ENCODE results near the gene MYRIP. TPM values are rescaled to one million over a fixed set of nuclear protein-coding genes. Genes with fewer than 3 reads are reported as not detected.
"Not testable (repeated sequence)": the region's sequence is repeated elsewhere in the genome, so short reads cannot be mapped to it uniquely, and the experiment has no call there.

The MYRIP gene
- total RNA-seq, 1 experiment from 2014 or later: 0.11 TPM

GRCh38 chr3:40109641-40110490 is 300.5 kb downstream of the MYRIP start:
- H3K36me3 ChIP-seq: no peaks in the 10 kb centered on the region
- no peaks in the 10 kb centered on the region for H3K27me3 ChIP-seq (replicated peaks)
- no peak overlapping the region for H3K4me3 ChIP-seq
- H3K4me1 ChIP-seq (replicated peaks): no peaks in the 10 kb centered on the region
- no peak for DNase-seq (ENCODE audit: low read depth in 1 of 2, low spot score in 2 of 2)
- H3K9me3 ChIP-seq (replicated peaks): no peaks in the 10 kb centered on the region
- H3K27ac ChIP-seq: no peak overlapping the region

- no peak overlapping the region for H3K4me3 ChIP-seq
- no peaks in the 10 kb centered on the region for H3K36me3 ChIP-seq
- H3K4me1 ChIP-seq (replicated peaks): no peaks in the 10 kb centered on the region
- DNase-seq (ENCODE audit: low read depth in 1 of 2, low spot score in 2 of 2): no peak
- no peaks in the 10 kb centered on the region for H3K9me3 ChIP-seq (replicated peaks)
- no peaks in the 10 kb centered on the region for H3K27me3 ChIP-seq (replicated peaks)
- no peak overlapping the region for H3K27ac ChIP-seq
These were observed 307.2 kb downstream of the MYRIP start for GRCh38 chr3:40116478-40117177.

- Histone ChIP-seq H3K27me3 (replicated peaks) (no peaks in the 10 kb centered on the region), H3K36me3 (no peaks in the 10 kb centered on the region), H3K9me3 (replicated peaks) (no peaks in the 10 kb centered on the region), H3K4me1 (replicated peaks) (no peaks in the 10 kb centered on the region), H3K27ac (no peak overlapping the region), H3K4me3 (no peak overlapping the region)
- no peak for DNase-seq (ENCODE audit: low read depth in 1 of 2, low spot score in 2 of 2)
These were observed 308.7 kb downstream of the MYRIP start for GRCh38 chr3:40118091-40118490.

- H3K4me3 ChIP-seq: no peak overlapping the region
- H3K27me3 ChIP-seq (replicated peaks): no peaks in the 10 kb centered on the region
- H3K4me1 ChIP-seq (replicated peaks): no peaks in the 10 kb centered on the region
- H3K27ac ChIP-seq: no peak overlapping the region
- no peak for DNase-seq (ENCODE audit: low read depth in 1 of 2, low spot score in 2 of 2)
- no peaks in the 10 kb centered on the region for H3K9me3 ChIP-seq (replicated peaks)
- H3K36me3 ChIP-seq: no peaks in the 10 kb centered on the region
These were observed 310.8 kb downstream of the MYRIP start for GRCh38 chr3:40120067-40120692.

GRCh38 chr3:40120806-40121205 is 311.4 kb downstream of the MYRIP start:
- no peaks in the 10 kb centered on the region for H3K36me3 ChIP-seq
- H3K4me3 ChIP-seq: no peak overlapping the region
- H3K9me3 ChIP-seq (replicated peaks): no peaks in the 10 kb centered on the region
- no peaks in the 10 kb centered on the region for H3K27me3 ChIP-seq (replicated peaks)
- no peak overlapping the region for H3K27ac ChIP-seq
- no peak for DNase-seq (ENCODE audit: low read depth in 1 of 2, low spot score in 2 of 2)
- H3K4me1 ChIP-seq (replicated peaks): no peaks in the 10 kb centered on the region

- DNase-seq (ENCODE audit: low read depth in 1 of 2, low spot score in 2 of 2): no peak
- Histone ChIP-seq H3K27me3 (replicated peaks) (no peaks in the 10 kb centered on the region), H3K4me1 (replicated peaks) (no peaks in the 10 kb centered on the region), H3K4me3 (no peak overlapping the region), H3K27ac (no peak overlapping the region), H3K36me3 (no peaks in the 10 kb centered on the region), H3K9me3 (replicated peaks) (no peaks in the 10 kb centered on the region)
These were observed 315.5 kb downstream of the MYRIP start for GRCh38 chr3:40124918-40125317.

GRCh38 chr3:40128166-40128565 is 318.8 kb downstream of the MYRIP start:
- Histone ChIP-seq H3K27me3 (replicated peaks) (no peaks in the 10 kb centered on the region), H3K4me3 (no peak overlapping the region), H3K27ac (no peak overlapping the region), H3K9me3 (replicated peaks) (no peaks in the 10 kb centered on the region), H3K4me1 (replicated peaks) (no peaks in the 10 kb centered on the region), H3K36me3 (no peaks in the 10 kb centered on the region)
- DNase-seq (ENCODE audit: low read depth in 1 of 2, low spot score in 2 of 2): no peak

GRCh38 chr3:40129510-40129909 is 320.1 kb downstream of the MYRIP start:
- H3K4me1 ChIP-seq (replicated peaks): no peaks in the 10 kb centered on the region
- no peaks in the 10 kb centered on the region for H3K9me3 ChIP-seq (replicated peaks)
- no peak overlapping the region for H3K27ac ChIP-seq
- no peak overlapping the region for H3K4me3 ChIP-seq
- H3K27me3 ChIP-seq (replicated peaks): no peaks in the 10 kb centered on the region
- no peaks in the 10 kb centered on the region for H3K36me3 ChIP-seq
- no peak for DNase-seq (ENCODE audit: low read depth in 1 of 2, low spot score in 2 of 2)

GRCh38 chr3:40129981-40130380 is 320.6 kb downstream of the MYRIP start:
- Histone ChIP-seq H3K4me1 (replicated peaks) (no peaks in the 10 kb centered on the region), H3K4me3 (no peak overlapping the region), H3K27me3 (replicated peaks) (no peaks in the 10 kb centered on the region), H3K9me3 (replicated peaks) (no peaks in the 10 kb centered on the region), H3K36me3 (no peaks in the 10 kb centered on the region), H3K27ac (no peak overlapping the region)
- DNase-seq (ENCODE audit: low read depth in 1 of 2, low spot score in 2 of 2): no peak

- DNase-seq (ENCODE audit: low read depth in 1 of 2, low spot score in 2 of 2): no peak
- no peak overlapping the region for H3K27ac ChIP-seq
- H3K27me3 ChIP-seq (replicated peaks): no peaks in the 10 kb centered on the region
- no peaks in the 10 kb centered on the region for H3K9me3 ChIP-seq (replicated peaks)
- no peak overlapping the region for H3K4me3 ChIP-seq
- no peaks in the 10 kb centered on the region for H3K36me3 ChIP-seq
- H3K4me1 ChIP-seq (replicated peaks): no peaks in the 10 kb centered on the region
These were observed 321.3 kb downstream of the MYRIP start for GRCh38 chr3:40130721-40131120.

GRCh38 chr3:40133886-40134575 is 324.6 kb downstream of the MYRIP start:
- H3K27ac ChIP-seq; DNase-seq (ENCODE audit: low read depth in 1 of 2, low spot score in 2 of 2); H3K36me3 ChIP-seq; H3K27me3 ChIP-seq (replicated peaks); H3K9me3 ChIP-seq (replicated peaks); H3K4me3 ChIP-seq; H3K4me1 ChIP-seq (replicated peaks): not testable (repeated sequence)

- no peak overlapping the region for H3K4me3 ChIP-seq
- H3K4me1 ChIP-seq (replicated peaks): no peaks in the 10 kb centered on the region
- no peak for DNase-seq (ENCODE audit: low read depth in 1 of 2, low spot score in 2 of 2)
- H3K27me3 ChIP-seq (replicated peaks): no peaks in the 10 kb centered on the region
- no peaks in the 10 kb centered on the region for H3K9me3 ChIP-seq (replicated peaks)
- no peaks in the 10 kb centered on the region for H3K36me3 ChIP-seq
- H3K27ac ChIP-seq: no peak overlapping the region
These were observed 328.3 kb downstream of the MYRIP start for GRCh38 chr3:40137591-40138295.

Measured in SJSA1 (cell line).